ENCODE measurements around the gene IFNA8.

DNA sequence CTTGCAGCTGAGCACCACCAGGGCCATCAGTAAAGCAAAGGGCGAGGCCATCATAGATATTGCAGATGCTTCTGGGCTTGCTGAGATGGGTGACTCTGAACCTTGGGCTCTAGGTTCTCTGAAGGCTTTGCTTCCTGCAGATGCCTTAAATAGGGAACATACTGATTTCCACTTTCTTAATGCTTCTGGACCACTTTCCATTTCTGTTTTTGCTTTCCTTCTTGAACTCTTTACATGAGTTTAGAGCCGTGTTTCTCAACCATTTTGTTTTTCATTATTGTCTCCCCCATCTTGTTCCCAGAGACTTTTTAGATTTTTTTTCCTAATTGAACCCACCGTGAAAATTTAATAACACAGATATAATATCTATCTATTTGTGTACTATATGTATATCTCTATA lies 41.0 kb upstream of the IFNA8 start, which contains the start of gene IFNA13:
- TF ChIP-seq EZH2phosphoT487 (conservative IDR thresholded peaks at IDR 0.05; ENCODE audit: low read length): no peak
- TF ChIP-seq, protein P1, sequence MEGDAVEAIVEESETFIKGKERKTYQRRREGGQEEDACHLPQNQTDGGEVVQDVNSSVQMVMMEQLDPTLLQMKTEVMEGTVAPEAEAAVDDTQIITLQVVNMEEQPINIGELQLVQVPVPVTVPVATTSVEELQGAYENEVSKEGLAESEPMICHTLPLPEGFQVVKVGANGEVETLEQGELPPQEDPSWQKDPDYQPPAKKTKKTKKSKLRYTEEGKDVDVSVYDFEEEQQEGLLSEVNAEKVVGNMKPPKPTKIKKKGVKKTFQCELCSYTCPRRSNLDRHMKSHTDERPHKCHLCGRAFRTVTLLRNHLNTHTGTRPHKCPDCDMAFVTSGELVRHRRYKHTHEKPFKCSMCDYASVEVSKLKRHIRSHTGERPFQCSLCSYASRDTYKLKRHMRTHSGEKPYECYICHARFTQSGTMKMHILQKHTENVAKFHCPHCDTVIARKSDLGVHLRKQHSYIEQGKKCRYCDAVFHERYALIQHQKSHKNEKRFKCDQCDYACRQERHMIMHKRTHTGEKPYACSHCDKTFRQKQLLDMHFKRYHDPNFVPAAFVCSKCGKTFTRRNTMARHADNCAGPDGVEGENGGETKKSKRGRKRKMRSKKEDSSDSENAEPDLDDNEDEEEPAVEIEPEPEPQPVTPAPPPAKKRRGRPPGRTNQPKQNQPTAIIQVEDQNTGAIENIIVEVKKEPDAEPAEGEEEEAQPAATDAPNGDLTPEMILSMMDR (IDR thresholded peaks at IDR 0.05; ENCODE audit: insufficient read depth, low read length, poor library complexity, severe bottlenecking): no peak

All from SU-DHL-6 (cell line).